Body of pancreas (tissue), 4 donors: Measurements from ENCODE around the gene UBD. TPM values are rescaled to one million over a fixed set of nuclear protein-coding genes. Genes with fewer than 3 reads are reported as not detected.

Experiments
- ATAC-seq: fragments of 150-250 bp; one replicate; pipeline ENCODE4 v1.9.1; 2016
- DNase-seq, 4 donors: peaks; one replicate each; pipeline ENCODE4 v3.0.0-alpha.2; 2019
- H3K27ac ChIP-seq, 4 donors: fragments of 200-600 bp; sonication (generic); 1 replicate in 3 of 4; 2 replicates in 1 of 4; pipeline versions ENCODE4 v1.5.1 to v1.6.1; 2016 to 2019; ENCODE audit warnings: mild to moderate bottlenecking in 1 of 4, mixed read lengths in 1 of 4, moderate library complexity in 1 of 4
- H3K27me3 ChIP-seq, 2 donors: fragments of 200-600 bp; sonication (generic); one replicate each; pipeline ENCODE4 v1.6.0; 2016; ENCODE audit warnings: mild to moderate bottlenecking in 1 of 2
- H3K36me3 ChIP-seq, 2 donors: fragments of 200-600 bp; sonication (generic); replicated peaks in 1 of 2; 2 replicates each; pipeline ENCODE4 v1.5.1; 2016; ENCODE audit warnings: low read depth in 2 of 2; ENCODE audit not compliant: insufficient read depth in 1 of 2
- H3K4me1 ChIP-seq: fragments of 200-600 bp; sonication (generic); one replicate; pipeline ENCODE4 v1.6.0; 2016
- H3K4me3 ChIP-seq, 2 donors: fragments of 200-600 bp; sonication (generic); 1 replicate in 1 of 2; 2 replicates in 1 of 2; pipeline ENCODE4 v1.5.1; 2016 to 2019
- H3K9me3 ChIP-seq, 3 donors: fragments of 200-600 bp; sonication (generic); 1 replicate in 2 of 3; 2 replicates in 1 of 3; pipeline ENCODE4 v1.5.1; 2016
- POLR2A ChIP-seq, 3 donors: fragments of 450-650 bp; IDR thresholded peaks; one replicate each; pipeline ENCODE4 v1.6.1; 2016; ENCODE audit warnings: antibody characterized with exemption in 3 of 3, mild to moderate bottlenecking in 2 of 3
- WGBS, 2 donors: methylation state at CpG; one replicate each; pipeline ENCODE4 v1.1.5; 2017; 5-methylcytosine and 5-hydroxymethylcytosine counted together
- intact Hi-C: fragments of 100-400 bp; cut with DNase I; formaldehyde crosslinking; loops from one replicate; pipeline ENCODE4 v1.15.1; 2023
- total RNA-seq, 2 donors: library from RNA; depleted of rRNA; stranded (reverse); fragments of >200 nt; gene quantifications; one replicate each; pipeline ENCODE4 v1.1.0, GENCODE V29; 2016
- TF ChIP-seq, protein P1 (sequence below), 7 experiments: fragments of 450-650 bp in 4 of 7; fragments of 200-600 bp in 3 of 7; sonication (generic) in 3 of 7; IDR thresholded peaks; one replicate each; pipeline ENCODE4 v1.5.1; 2016 to 2019; ENCODE audit warnings: antibody characterized with exemption in 7 of 7

Gene UBD
- total RNA-seq, 2 donors from 2014 or later: 9.9 to 10.1 TPM

DNA sequence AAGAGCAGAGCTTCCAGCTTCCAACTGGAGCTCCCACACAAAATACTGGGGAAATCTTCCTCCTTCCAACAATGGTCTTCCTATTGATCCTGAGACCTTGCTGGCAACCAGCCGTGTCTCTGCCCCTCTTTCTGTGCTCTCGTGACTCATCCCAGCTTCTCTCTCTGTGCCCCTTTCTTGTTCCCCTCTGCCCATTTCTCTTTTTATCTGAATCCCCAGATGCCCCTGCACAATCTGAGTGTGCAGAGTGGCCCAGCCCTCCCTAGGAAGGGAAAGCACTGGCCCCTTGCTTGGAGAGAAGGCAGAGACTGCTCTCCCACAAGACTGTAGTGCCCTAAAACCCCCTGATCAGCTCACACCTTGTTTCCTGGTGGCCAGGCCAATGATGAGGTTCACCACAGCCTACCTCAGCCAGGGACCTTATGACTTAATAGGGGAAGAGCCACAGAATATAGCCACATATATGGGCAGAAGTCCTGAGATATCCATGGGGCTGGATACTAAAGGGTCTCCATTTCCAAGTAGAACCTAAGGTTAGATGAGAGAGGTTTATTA, 48.7 kb downstream of the UBD start:
- Histone ChIP-seq H3K27me3 (no peaks in the 10 kb centered on the region), H3K4me3 (no peak overlapping the region), H3K4me1 (no peaks in the 10 kb centered on the region), H3K36me3 (no peaks in the 10 kb centered on the region), H3K27ac (no peak overlapping the region), H3K9me3 (no peaks in the 10 kb centered on the region)
- TF ChIP-seq, protein P1, sequence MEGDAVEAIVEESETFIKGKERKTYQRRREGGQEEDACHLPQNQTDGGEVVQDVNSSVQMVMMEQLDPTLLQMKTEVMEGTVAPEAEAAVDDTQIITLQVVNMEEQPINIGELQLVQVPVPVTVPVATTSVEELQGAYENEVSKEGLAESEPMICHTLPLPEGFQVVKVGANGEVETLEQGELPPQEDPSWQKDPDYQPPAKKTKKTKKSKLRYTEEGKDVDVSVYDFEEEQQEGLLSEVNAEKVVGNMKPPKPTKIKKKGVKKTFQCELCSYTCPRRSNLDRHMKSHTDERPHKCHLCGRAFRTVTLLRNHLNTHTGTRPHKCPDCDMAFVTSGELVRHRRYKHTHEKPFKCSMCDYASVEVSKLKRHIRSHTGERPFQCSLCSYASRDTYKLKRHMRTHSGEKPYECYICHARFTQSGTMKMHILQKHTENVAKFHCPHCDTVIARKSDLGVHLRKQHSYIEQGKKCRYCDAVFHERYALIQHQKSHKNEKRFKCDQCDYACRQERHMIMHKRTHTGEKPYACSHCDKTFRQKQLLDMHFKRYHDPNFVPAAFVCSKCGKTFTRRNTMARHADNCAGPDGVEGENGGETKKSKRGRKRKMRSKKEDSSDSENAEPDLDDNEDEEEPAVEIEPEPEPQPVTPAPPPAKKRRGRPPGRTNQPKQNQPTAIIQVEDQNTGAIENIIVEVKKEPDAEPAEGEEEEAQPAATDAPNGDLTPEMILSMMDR (IDR thresholded peaks at IDR 0.05): no peak
- TF ChIP-seq POLR2A (IDR thresholded peaks at IDR 0.05): no peak
- intact Hi-C loops: no loop called here
- ATAC-seq (no peak), DNase-seq (no peak)
- WGBS, 2 donors: 80 to 83% methylated on average over 2 of the region's 2 CpGs

DNA sequence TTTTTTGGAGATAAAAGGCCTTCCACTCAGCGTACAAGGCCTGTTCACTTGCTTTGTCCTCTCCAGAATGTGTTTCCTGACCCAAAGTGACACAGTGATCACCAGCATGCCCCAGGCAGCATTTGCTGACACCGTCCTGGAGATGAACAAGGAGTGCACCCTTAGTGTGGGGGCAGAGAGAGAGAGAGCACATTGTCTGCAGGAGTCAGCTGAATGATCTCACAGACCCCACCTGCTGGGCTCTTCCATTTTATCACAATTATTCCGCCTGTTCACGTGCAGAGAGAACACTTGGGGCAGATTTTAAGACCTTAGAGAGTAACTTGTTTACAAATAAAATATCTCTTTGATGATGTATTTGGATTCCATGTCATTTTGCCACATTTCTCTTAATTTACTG, 49.3 kb downstream of the UBD start:
- H3K4me1 ChIP-seq: no peaks in the 10 kb centered on the region
- H3K27ac ChIP-seq: no peak overlapping the region
- H3K36me3 ChIP-seq: no peaks in the 10 kb centered on the region
- intact Hi-C loops: no loop called here
- no peaks in the 10 kb centered on the region for H3K9me3 ChIP-seq
- DNase-seq (no peak), ATAC-seq (no peak)
- no peak overlapping the region for H3K4me3 ChIP-seq
- TF ChIP-seq POLR2A (IDR thresholded peaks at IDR 0.05): no peak
- TF ChIP-seq, protein P1 (IDR thresholded peaks at IDR 0.05): no peak
- no peaks in the 10 kb centered on the region for H3K27me3 ChIP-seq
- 58 to 79% methylated on average over 4 of the region's 4 CpGs for WGBS, 2 donors

DNA sequence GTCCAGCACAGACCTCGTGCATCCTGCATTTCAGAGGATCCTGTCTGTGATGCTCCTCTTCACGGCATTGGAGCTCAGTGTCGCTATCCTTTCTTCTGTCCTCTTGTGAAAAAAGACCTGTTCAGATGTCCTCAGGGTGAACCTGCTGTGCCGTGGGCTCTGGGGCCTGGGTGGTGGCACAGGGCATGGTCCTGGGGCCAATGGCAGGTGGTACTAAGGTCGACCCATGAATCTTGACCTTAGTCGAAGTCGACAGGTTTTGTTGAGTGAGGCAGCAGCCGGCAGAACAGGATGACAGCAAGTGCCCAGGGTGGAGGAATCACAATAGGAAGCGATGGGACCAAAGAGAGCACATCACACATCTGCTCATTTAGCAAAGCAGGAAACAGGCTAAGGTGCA, 49.8 kb downstream of the UBD start:
- DNase-seq: no peak

DNA sequence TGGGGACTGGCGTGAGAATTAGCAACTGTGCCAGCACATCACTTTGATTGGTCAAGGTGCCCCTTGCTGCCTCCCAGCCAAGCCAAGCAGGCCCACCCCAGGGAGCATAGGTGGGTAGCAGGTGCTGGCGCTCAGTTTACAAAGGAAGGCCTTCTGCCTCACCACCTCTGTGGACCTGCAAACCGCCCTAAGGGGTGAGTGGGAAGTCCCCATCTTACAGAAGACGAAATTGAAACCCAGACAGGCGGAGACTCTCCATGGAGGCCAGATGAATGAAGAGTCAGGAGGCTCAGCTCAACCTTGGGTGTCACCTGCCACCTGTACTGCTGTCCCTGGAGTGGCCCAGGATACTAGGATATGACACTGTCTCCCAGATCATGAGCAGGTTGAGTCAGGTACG, 50.3 kb downstream of the UBD start:
- no peak for TF ChIP-seq POLR2A (IDR thresholded peaks at IDR 0.05)
- TF ChIP-seq, protein P1 (IDR thresholded peaks at IDR 0.05): no peak
- H3K27me3 ChIP-seq: no peaks in the 10 kb centered on the region
- no peak overlapping the region for H3K27ac ChIP-seq
- ATAC-seq (no peak), DNase-seq (no peak)
- intact Hi-C loops: no loop called here
- H3K4me1 ChIP-seq: no peaks in the 10 kb centered on the region
- no peaks in the 10 kb centered on the region for H3K9me3 ChIP-seq
- no peaks in the 10 kb centered on the region for H3K36me3 ChIP-seq
- no peak overlapping the region for H3K4me3 ChIP-seq
- 72 to 88% methylated on average over 1 to 6 of the region's 6 CpGs for WGBS, 2 donors

More for the DNA sequence above, 49.8 kb downstream of the UBD start:
- no peak for TF ChIP-seq POLR2A (IDR thresholded peaks at IDR 0.05)
- Histone ChIP-seq H3K4me1 (no peaks in the 10 kb centered on the region), H3K4me3 (no peak overlapping the region), H3K27me3 (no peaks in the 10 kb centered on the region), H3K9me3 (no peaks in the 10 kb centered on the region), H3K27ac (no peak overlapping the region), H3K36me3 (no peaks in the 10 kb centered on the region)
- WGBS, 2 donors: 73 to 87% methylated on average over 6 to 9 of the region's 9 CpGs
- ATAC-seq: no peak
- intact Hi-C loops: no loop called here

DNA sequence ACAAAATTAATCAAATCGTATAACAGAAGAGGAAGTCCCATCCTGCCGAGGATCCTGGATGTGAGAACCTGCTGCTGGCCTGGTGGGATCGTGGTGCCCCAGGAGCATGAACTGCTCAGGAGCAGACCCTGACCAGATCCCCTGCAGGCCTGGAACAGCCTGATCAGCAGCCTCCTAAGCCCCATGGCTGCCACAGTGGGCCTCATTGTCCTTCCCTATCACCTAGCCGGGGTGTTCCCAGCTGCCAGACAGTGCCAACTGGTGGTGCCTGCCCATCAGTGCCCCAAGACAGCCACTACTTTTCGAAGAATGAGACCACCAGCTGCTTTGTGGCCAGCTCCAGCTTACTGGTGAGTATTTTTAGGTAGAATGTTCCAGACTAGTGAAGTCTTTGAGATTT, 52.2 kb downstream of the UBD start:
- intact Hi-C loops: no loop called here
- DNase-seq (no peak), ATAC-seq (no peak)
- Histone ChIP-seq H3K4me3 (no peak overlapping the region), H3K27ac (no peak overlapping the region), H3K9me3 (no peaks in the 10 kb centered on the region), H3K27me3 (no peaks in the 10 kb centered on the region), H3K4me1 (no peaks in the 10 kb centered on the region), H3K36me3 (no peaks in the 10 kb centered on the region)
- 68 to 83% methylated on average over 5 of the region's 5 CpGs for WGBS, 2 donors
- TF ChIP-seq, protein P1 (IDR thresholded peaks at IDR 0.05): no peak
- TF ChIP-seq POLR2A (IDR thresholded peaks at IDR 0.05): no peak
